ENCODE data around the gene NEK7. TPM values are rescaled to one million over a fixed set of nuclear protein-coding genes. Genes with fewer than 3 reads are reported as not detected.

NEK7 gene
- 10 to 100 TPM; 20.6 to 32.3 (median 21.5) TPM for total RNA-seq
- long read RNA-seq, partial matches to known transcripts = 0 of 1 reads
- long read RNA-seq, other reads (novel, unspliced or antisense) = 1 of 1 reads

- Histone ChIP-seq H3K4me3 (peak within 1 kb of the TSS; percentile 83 to 93 (median 90)), H3K4me1 (peaks cover 0 to 19% (median 6%) of the 10 kb centered on the region in 4 donors), H3K27ac (peak within 1 kb of the TSS; percentile 94 to 99 (median 98)), H3K9me3 (no peaks in the 10 kb centered on the region), H3K36me3 (no peaks in the 10 kb centered on the region), H3K27me3 (no peaks in the 10 kb centered on the region)
- ATAC-seq = peak; percentile 80 to 87 (median 85)
- 4% methylated on average over 5 of the region's 63 CpGs for WGBS (ENCODE audit: insufficient coverage, low coverage, low lambda C conversion rate, missing lambda C conversion rate)
- DNase-seq = peak; percentile 91 to 93 (median 93)
- TF ChIP-seq POLR2A (IDR thresholded peaks at IDR 0.05) = peak; percentile 87
- peak in 2 of 4 donors; percentile 5 to 8 for TF ChIP-seq CTCF (IDR thresholded peaks at IDR 0.05)
- intact Hi-C loops (cut with DNase I) = no loop called here
Observed at GRCh38 chr1:198156745-198157240, at the start of gene NEK7. Gene NEK7 (plus strand): TSS chr1:198156998. CDS start chr1:198232581, 75,583 bp downstream.

GRCh38 chr1:198107091-198107501 lies 49.7 kb upstream of the NEK7 start:
- Histone ChIP-seq H3K27me3 (no peaks in the 10 kb centered on the region), H3K9me3 (no peaks in the 10 kb centered on the region), H3K27ac (no peak overlapping the region), H3K4me3 (no peak overlapping the region), H3K4me1 (peaks cover 0 to 3% (median 0%) of the 10 kb centered on the region in 4 donors), H3K36me3 (no peaks in the 10 kb centered on the region)
- WGBS (ENCODE audit: insufficient coverage, low coverage, low lambda C conversion rate, missing lambda C conversion rate) = 94% methylated on average over 2 of the region's 2 CpGs
- no peak for TF ChIP-seq POLR2A (IDR thresholded peaks at IDR 0.05)
- TF ChIP-seq CTCF (IDR thresholded peaks at IDR 0.05) = no peak
- DNase-seq = no peak
- intact Hi-C loops (cut with DNase I) = no loop called here
- no peak for ATAC-seq

- Histone ChIP-seq H3K27me3 (no peaks in the 10 kb centered on the region), H3K9me3 (no peaks in the 10 kb centered on the region), H3K36me3 (no peaks in the 10 kb centered on the region), H3K4me3 (no peak overlapping the region), H3K4me1 (peaks cover 0 to 3% (median 0%) of the 10 kb centered on the region in 4 donors), H3K27ac (no peak overlapping the region)
- intact Hi-C loops (cut with DNase I) = no loop called here
- TF ChIP-seq CTCF (IDR thresholded peaks at IDR 0.05) (no peak), POLR2A (IDR thresholded peaks at IDR 0.05) (no peak)
- DNase-seq (no peak), ATAC-seq (peak in 3 of 4 donors; percentile 38 to 51 (median 43))
- 29% methylated on average over 1 of the region's 1 CpG for WGBS (ENCODE audit: insufficient coverage, low coverage, low lambda C conversion rate, missing lambda C conversion rate)
Observed at GRCh38 chr1:198108636-198109370, 48.0 kb upstream of the NEK7 start.

GRCh38 chr1:198109371-198109715 lies 47.5 kb upstream of the NEK7 start:
- intact Hi-C loops (cut with DNase I) = no loop called here
- no peak overlapping the region for H3K4me3 ChIP-seq
- H3K9me3 ChIP-seq = no peaks in the 10 kb centered on the region
- no peaks in the 10 kb centered on the region for H3K36me3 ChIP-seq
- ATAC-seq (no peak), DNase-seq (no peak)
- TF ChIP-seq CTCF (IDR thresholded peaks at IDR 0.05) = no peak
- TF ChIP-seq POLR2A (IDR thresholded peaks at IDR 0.05) = no peak
- peaks cover 0 to 3% (median 0%) of the 10 kb centered on the region in 4 donors for H3K4me1 ChIP-seq
- H3K27ac ChIP-seq = no peak overlapping the region
- no peaks in the 10 kb centered on the region for H3K27me3 ChIP-seq

All from right lobe of liver (tissue), 6 donors.